HUES6 (cell line): ENCODE measurements around the gene CNTNAP2.

Source experiments
- H3K27ac ChIP-seq: 2 replicates; pipeline ENCODE4 v1.7.0; 2013; ENCODE audit warnings: low read depth, mild to moderate bottlenecking, low read length, inconsistent platforms
- H3K27me3 ChIP-seq: 2 replicates; pipeline ENCODE4 v1.6.1; 2013; ENCODE audit warnings: low read length; ENCODE audit not compliant: control insufficient read depth, insufficient read depth
- H3K36me3 ChIP-seq: 2 replicates; pipeline ENCODE4 v1.6.1; 2013; ENCODE audit warnings: low read length; ENCODE audit not compliant: control insufficient read depth, insufficient read depth
- H3K4me1 ChIP-seq: 2 replicates; pipeline ENCODE4 v1.6.1; 2013; ENCODE audit warnings: low read length; ENCODE audit not compliant: control insufficient read depth, insufficient read depth
- H3K4me3 ChIP-seq: 2 replicates; pipeline ENCODE4 v1.5.1; 2013; ENCODE audit warnings: low read depth, low read length
- H3K9ac ChIP-seq: one replicate; pipeline ENCODE4 v1.6.1; 2013; ENCODE audit warnings: mild to moderate bottlenecking, low read length
- H3K9me3 ChIP-seq: 2 replicates; pipeline ENCODE4 v1.6.1; 2013; ENCODE audit warnings: low read depth, low read length; ENCODE audit not compliant: control insufficient read depth, insufficient read depth

Gene CNTNAP2

DNA sequence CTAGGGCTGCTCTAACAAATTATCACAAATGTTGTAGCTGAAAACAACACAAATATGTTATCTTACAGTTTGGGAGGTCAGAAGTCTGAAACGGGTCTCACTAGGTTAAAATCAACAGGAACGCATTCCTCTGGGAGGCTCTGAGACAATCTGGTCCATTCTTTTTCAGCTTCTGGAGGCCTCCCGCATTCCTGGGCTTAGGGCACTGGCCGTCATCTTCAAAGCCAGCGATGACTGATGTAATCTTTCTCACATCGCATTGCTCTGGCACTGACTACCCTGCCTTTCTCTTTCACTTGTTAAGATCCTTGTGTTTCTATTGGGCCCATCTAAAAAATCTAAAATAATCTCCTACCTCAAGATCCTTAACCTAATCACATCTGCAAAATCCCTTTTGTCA is 1402.5 kb downstream of the CNTNAP2 start:
- Histone ChIP-seq H3K36me3 (no peaks in the 10 kb centered on the region), H3K4me1 (no peaks in the 10 kb centered on the region), H3K9me3 (no peaks in the 10 kb centered on the region), H3K4me3 (no peak overlapping the region), H3K27me3 (no peaks in the 10 kb centered on the region), H3K9ac (no peak overlapping the region), H3K27ac (no peak overlapping the region)

DNA sequence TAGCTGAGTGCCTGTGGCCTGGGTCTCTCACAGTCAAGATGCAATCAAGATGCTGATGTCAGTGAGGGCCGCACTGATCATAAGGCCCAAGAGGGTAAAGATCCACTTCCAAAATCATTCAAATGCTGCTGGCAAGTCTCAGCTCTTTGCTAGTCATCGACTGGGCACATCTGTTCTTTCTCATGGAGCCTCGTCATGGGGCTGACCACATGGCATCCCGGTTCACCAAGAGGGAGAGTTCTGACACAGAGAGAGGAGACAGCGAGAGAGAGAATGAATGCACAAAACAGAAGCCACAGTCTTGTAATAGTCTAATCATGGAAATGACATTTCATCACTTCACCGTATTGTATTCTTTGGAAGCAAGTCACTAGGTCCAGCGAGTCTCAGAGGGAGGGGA is 1406.5 kb downstream of the CNTNAP2 start:
- H3K27ac ChIP-seq: no peak overlapping the region

DNA sequence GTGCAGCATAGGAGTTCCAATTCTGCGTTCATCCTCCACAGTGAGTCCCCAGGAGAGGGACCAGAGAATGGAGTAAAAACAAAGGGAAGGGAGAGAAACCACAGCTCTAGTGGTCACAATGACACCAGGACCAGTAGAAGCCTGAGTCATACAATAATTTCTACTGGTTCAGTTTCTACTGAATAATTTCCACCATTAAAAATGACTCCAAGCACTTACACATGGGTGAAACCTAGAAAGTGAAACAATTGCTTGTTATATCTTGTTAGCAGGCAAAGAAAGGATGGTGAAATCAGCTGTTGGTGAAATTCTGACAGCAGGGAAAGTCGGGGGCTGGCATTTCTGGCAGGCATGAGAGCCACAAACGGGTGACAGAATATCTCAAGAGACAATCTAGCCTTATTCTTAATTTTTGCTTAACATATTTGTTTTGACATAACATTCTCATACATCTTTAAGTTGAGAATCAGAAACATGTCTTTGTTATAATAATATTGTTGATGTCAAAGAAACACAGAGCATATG is 1408.2 kb downstream of the CNTNAP2 start:
- H3K9me3 ChIP-seq: no peaks in the 10 kb centered on the region
- no peaks in the 10 kb centered on the region for H3K36me3 ChIP-seq
- H3K27me3 ChIP-seq: no peaks in the 10 kb centered on the region
- H3K27ac ChIP-seq: no peak overlapping the region
- no peak overlapping the region for H3K4me3 ChIP-seq
- no peak overlapping the region for H3K9ac ChIP-seq
- H3K4me1 ChIP-seq: no peaks in the 10 kb centered on the region

More for the DNA sequence above, 1406.5 kb downstream of the CNTNAP2 start:
- no peaks in the 10 kb centered on the region for H3K36me3 ChIP-seq
- H3K9me3 ChIP-seq: no peaks in the 10 kb centered on the region
- no peak overlapping the region for H3K9ac ChIP-seq
- H3K4me3 ChIP-seq: no peak overlapping the region
- no peaks in the 10 kb centered on the region for H3K4me1 ChIP-seq
- H3K27me3 ChIP-seq: no peaks in the 10 kb centered on the region

DNA sequence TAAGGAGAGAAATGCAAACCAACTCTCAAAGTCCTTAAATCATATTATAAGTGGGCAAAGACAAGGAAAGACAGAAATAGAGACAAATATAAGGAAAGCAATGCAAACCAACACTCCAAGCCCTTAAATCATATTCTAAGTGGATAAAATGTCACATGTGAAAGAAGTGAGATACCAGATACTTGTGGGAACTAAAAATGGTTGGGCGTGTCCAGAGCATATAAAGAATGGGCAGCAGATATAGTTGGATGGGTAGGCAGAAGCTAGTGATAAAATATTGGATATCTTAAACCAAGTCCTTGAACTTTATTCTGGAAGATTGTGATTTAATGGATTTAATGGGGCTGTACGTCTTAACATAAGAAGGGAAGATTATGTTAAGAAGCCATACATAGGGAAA is 1408.7 kb downstream of the CNTNAP2 start:
- no peaks in the 10 kb centered on the region for H3K4me1 ChIP-seq
- no peak overlapping the region for H3K4me3 ChIP-seq
- H3K27ac ChIP-seq: no peak overlapping the region
- no peaks in the 10 kb centered on the region for H3K9me3 ChIP-seq
- H3K27me3 ChIP-seq: no peaks in the 10 kb centered on the region
- H3K36me3 ChIP-seq: no peaks in the 10 kb centered on the region
- H3K9ac ChIP-seq: no peak overlapping the region

DNA sequence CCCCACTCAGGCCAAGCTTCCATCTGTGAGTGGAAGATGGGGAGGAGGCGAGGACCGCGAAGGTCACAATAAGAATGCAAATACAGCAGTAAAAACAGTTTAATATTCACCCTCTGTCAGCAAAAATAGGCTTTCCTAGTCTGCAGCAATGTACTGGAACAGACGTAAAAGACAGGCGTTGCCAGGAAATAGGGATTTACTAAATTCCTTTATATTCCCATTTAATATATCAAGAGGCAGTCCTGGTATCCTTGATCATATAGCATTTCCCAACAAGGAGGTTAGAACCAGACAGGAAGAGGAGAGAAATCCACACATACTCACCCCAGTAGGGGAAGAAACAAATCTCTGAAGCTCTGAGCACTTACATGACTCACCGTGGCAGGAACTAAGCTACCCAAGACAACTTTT is 1419.1 kb downstream of the CNTNAP2 start:
- 0 out of 2 replicates have a peak, but pooled peaks cover 2% of the 10 kb centered on the region for H3K9me3 ChIP-seq
- H3K4me1 ChIP-seq: no peaks in the 10 kb centered on the region
- no peak overlapping the region for H3K4me3 ChIP-seq
- no peaks in the 10 kb centered on the region for H3K36me3 ChIP-seq
- H3K9ac ChIP-seq: no peak overlapping the region
- H3K27me3 ChIP-seq: no peaks in the 10 kb centered on the region
- no peak overlapping the region for H3K27ac ChIP-seq

DNA sequence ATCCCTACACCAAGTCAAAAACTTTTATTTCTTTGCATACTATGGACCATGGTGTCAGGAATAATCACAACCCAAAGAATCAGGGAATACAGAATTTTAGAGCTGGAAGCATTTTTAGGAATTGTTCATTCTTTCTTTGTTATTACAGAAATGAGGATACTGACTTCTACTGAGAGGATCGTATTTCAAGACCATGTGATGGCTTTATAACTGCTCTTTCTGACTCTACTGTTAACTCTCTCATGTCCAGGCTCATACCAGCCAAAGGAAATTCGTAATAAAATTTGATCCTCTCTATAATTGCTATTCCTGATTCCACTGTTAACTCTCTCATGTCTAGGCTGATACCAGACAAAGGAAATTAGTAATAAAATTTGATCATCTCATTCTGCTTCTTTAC is 1423.1 kb downstream of the CNTNAP2 start:
- Histone ChIP-seq H3K27ac (no peak overlapping the region), H3K4me1 (no peaks in the 10 kb centered on the region), H3K9ac (no peak overlapping the region), H3K36me3 (no peaks in the 10 kb centered on the region), H3K27me3 (no peaks in the 10 kb centered on the region), H3K9me3 (peaks cover 29% of the 10 kb centered on the region), H3K4me3 (no peak overlapping the region)

DNA sequence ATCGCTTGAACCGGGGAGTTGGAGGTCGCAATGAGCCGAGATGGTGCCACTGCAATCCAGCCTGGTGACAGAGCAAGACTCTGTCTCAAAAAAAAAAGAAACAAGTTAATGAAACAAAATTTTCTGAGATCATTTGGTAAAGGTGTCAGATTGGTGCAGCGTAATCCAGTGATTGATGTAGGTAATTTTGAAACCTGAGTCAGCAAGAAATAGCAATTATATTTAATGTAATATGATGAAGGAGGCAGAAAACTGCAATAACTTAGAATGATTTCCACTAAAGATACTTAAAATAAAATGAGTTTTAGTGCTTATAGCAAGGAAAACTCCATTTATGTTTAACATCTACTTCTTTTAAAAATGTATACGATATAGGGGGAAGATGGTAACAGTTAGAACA is 1424.1 kb downstream of the CNTNAP2 start:
- no peak overlapping the region for H3K9ac ChIP-seq
- H3K27ac ChIP-seq: no peak overlapping the region
- no peaks in the 10 kb centered on the region for H3K36me3 ChIP-seq
- H3K4me1 ChIP-seq: no peaks in the 10 kb centered on the region
- H3K27me3 ChIP-seq: no peaks in the 10 kb centered on the region
- H3K4me3 ChIP-seq: no peak overlapping the region
- peaks cover 36% of the 10 kb centered on the region for H3K9me3 ChIP-seq

DNA sequence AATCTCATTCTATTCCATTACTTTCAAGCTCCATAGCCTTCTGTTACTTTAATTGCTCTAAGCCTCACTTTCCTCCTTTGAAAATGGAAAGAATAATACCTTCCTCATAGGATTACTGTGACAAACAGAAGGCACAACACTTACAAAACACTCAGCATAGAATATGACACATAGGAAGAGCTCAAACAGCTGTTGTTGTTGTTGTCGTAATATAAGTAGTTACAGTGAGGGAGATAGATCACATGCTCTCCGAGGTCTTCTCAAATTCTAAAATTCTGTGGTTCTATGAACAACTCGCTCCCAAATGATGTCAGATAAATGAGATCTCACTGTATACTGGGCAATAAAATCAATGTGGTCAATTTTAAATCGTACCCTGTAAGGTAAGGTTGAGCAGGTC is 1424.7 kb downstream of the CNTNAP2 start:
- Histone ChIP-seq H3K9ac (no peak overlapping the region), H3K4me3 (no peak overlapping the region), H3K4me1 (no peaks in the 10 kb centered on the region), H3K27me3 (no peaks in the 10 kb centered on the region), H3K36me3 (no peaks in the 10 kb centered on the region), H3K27ac (no peak overlapping the region), H3K9me3 (peaks cover 40% of the 10 kb centered on the region)

DNA sequence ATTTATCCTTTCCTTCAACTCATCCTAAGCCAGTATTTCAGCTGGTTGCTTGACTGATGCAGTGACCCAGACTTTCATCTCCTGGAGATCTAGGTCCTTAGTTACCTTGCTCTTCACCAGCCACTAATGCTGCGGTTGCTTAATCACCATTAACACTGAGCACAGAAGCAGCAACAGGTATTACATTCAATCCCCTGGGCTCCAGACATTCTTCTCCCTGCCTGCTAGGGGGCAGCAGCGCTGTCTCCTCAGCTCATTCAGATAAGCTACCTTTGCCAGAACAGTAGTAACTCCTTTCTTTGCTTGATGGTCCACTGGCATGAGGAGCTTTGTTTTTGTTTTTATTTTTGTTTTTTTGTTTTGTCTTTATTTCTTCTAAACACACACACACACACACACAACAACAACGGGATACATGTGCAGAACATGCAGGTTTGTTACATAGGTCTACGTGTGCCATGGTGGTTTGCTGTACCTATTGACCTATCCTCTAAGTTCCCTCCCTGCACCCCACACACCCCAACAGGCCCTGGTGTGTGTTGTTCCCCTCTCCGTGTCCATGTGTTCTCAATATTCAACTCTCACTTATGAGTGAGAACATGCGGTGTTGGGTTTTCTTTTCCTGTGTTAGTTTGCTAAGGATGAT is 1430.8 kb downstream of the CNTNAP2 start:
- no peak overlapping the region for H3K9ac ChIP-seq
- H3K27me3 ChIP-seq: no peaks in the 10 kb centered on the region
- no peaks in the 10 kb centered on the region for H3K36me3 ChIP-seq
- H3K9me3 ChIP-seq: peaks cover 35% of the 10 kb centered on the region
- no peak overlapping the region for H3K4me3 ChIP-seq
- H3K4me1 ChIP-seq: no peaks in the 10 kb centered on the region
- no peak overlapping the region for H3K27ac ChIP-seq

DNA sequence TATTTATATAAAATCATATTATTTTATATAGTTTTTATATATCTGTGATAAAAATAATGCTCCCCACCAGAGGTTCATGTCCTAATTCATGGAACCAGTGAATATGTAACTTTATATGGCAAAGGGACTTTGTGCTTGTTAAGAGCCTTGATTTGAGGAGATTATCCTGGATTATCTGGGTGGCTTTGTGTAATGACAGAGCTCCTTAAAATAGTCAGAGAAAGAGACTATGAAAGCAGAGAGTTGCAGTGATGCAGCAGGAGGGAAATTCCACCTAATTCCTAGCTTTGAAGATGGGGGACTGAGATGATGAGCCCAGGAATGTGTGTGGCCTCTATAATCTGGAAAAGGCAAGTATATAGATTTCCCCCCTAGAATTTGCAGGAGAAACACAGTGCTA is 1439.7 kb downstream of the CNTNAP2 start:
- H3K36me3 ChIP-seq: no peaks in the 10 kb centered on the region
- no peak overlapping the region for H3K9ac ChIP-seq
- no peak overlapping the region for H3K27ac ChIP-seq
- no peaks in the 10 kb centered on the region for H3K27me3 ChIP-seq
- no peaks in the 10 kb centered on the region for H3K9me3 ChIP-seq
- no peak overlapping the region for H3K4me3 ChIP-seq
- H3K4me1 ChIP-seq: no peaks in the 10 kb centered on the region

DNA sequence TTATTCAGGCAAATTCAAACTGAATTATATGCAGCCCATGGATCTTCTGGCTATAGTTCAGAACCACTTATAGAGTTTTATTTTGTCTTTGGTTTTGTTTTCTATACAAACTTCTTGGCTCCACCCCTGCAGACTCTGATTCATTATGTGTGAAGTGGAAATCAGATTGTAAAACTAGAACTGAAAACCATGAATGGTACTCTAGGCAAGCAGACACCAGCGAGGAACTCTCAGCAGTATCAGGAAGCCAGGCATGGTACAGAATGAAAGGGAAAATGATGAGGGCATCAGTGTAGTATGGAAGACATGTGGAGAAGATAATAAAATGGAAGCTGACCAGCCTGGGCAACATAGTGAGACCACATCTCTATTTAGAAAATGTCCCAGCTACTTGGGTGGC is 1447.1 kb downstream of the CNTNAP2 start:
- Histone ChIP-seq H3K9me3 (0 out of 2 replicates have a peak, but pooled peaks cover 3% of the 10 kb centered on the region), H3K36me3 (no peaks in the 10 kb centered on the region)

More for the DNA sequence above, 1447.1 kb downstream of the CNTNAP2 start:
- H3K27ac ChIP-seq: no peak overlapping the region
- H3K27me3 ChIP-seq: no peaks in the 10 kb centered on the region
- no peak overlapping the region for H3K9ac ChIP-seq
- H3K4me1 ChIP-seq: no peaks in the 10 kb centered on the region
- H3K4me3 ChIP-seq: no peak overlapping the region
